OCI-LY1 (cell line): ENCODE measurements around the gene ADAD2.

Experiments used
- H2AFZ ChIP-seq: fragments of 200-600 bp; sonication (generic), shearing (Covaris generic); 2 replicates; pipeline ENCODE4 v1.6.0; 2014; ENCODE audit warnings: antibody characterized with exemption, mild to moderate bottlenecking, low read length
- H3F3A ChIP-seq: fragments of 200-600 bp; sonication (generic), shearing (Covaris generic); 2 replicates; pipeline ENCODE4 v1.6.0; 2014; ENCODE audit warnings: mild to moderate bottlenecking, antibody characterized with exemption, low read length, moderate library complexity; ENCODE audit not compliant: insufficient read depth
- H3K27ac ChIP-seq: fragments of 200-600 bp; sonication (generic); 2 replicates; pipeline ENCODE4 v1.5.1; 2014; ENCODE audit warnings: low read length, mixed run types, mild to moderate bottlenecking, low read depth; ENCODE audit not compliant: poor library complexity, severe bottlenecking
- H3K27me3 ChIP-seq: fragments of 200-600 bp; sonication (generic); 2 replicates; pipeline ENCODE4 v1.6.0; 2014; ENCODE audit warnings: antibody characterized with exemption, mild to moderate bottlenecking, low read length, moderate library complexity; ENCODE audit not compliant: insufficient read depth
- H3K36me3 ChIP-seq: fragments of 200-600 bp; sonication (generic); 2 replicates; pipeline ENCODE4 v1.6.1; 2014; ENCODE audit warnings: mild to moderate bottlenecking, antibody characterized with exemption, low read length, moderate library complexity, mixed read lengths; ENCODE audit not compliant: insufficient read depth
- H3K4me1 ChIP-seq: fragments of 200-600 bp; sonication (generic); 2 replicates; pipeline ENCODE4 v1.5.1; 2014; ENCODE audit warnings: mild to moderate bottlenecking, low read length, moderate library complexity; ENCODE audit not compliant: insufficient read depth, severe bottlenecking
- H3K4me2 ChIP-seq: fragments of 200-600 bp; sonication (generic), shearing (Covaris generic); 2 replicates; pipeline ENCODE4 v1.6.1; 2014; ENCODE audit warnings: low read length
- H3K4me3 ChIP-seq: fragments of 200-600 bp; sonication (generic); 2 replicates; pipeline ENCODE4 v1.5.1; 2014; ENCODE audit warnings: low read length, low read depth, mild to moderate bottlenecking, mixed read lengths; ENCODE audit not compliant: poor library complexity, severe bottlenecking
- H3K79me2 ChIP-seq: fragments of 200-600 bp; shearing (Covaris generic); 2 replicates; pipeline ENCODE4 v1.6.1; 2016; ENCODE audit warnings: mixed run types, low read length, mixed read lengths; ENCODE audit not compliant: insufficient read depth
- H3K9ac ChIP-seq: fragments of 200-600 bp; sonication (generic), shearing (Covaris generic); 2 replicates; pipeline ENCODE4 v1.6.1; 2014; ENCODE audit warnings: mild to moderate bottlenecking, low read length, mixed read lengths
- H3K9me2 ChIP-seq: fragments of 200-600 bp; sonication (generic), shearing (Covaris generic); 2 replicates; pipeline ENCODE4 v1.6.1; 2014; ENCODE audit warnings: low read depth, mild to moderate bottlenecking, low read length, mixed read lengths
- H3K9me3 ChIP-seq: fragments of 200-600 bp; shearing (Covaris generic); 2 replicates; pipeline ENCODE4 v1.6.1; 2014; ENCODE audit warnings: low read length, mixed read lengths
- H4K20me1 ChIP-seq: fragments of 200-600 bp; sonication (generic), shearing (Covaris generic); 2 replicates; pipeline ENCODE4 v1.6.0; 2016; ENCODE audit warnings: mild to moderate bottlenecking, low read length; ENCODE audit not compliant: insufficient read depth
- EZH2 ChIP-seq: fragments of 200-600 bp; sonication (generic), shearing (Covaris generic); IDR thresholded peaks from 2 replicates; pipeline ENCODE4 v1.8.0; 2017; ENCODE audit warnings: borderline replicate concordance, mixed run types, mild to moderate bottlenecking, antibody characterized with exemption, low read length, moderate library complexity, mixed read lengths
- TF ChIP-seq, protein P1 (sequence below): fragments of 200-600 bp; sonication (generic), shearing (Covaris generic); IDR thresholded peaks from 2 replicates; pipeline ENCODE4 v1.5.1; 2017; ENCODE audit warnings: mild to moderate bottlenecking, antibody characterized with exemption, low read length, moderate library complexity, mixed read lengths

The ADAD2 gene

DNA sequence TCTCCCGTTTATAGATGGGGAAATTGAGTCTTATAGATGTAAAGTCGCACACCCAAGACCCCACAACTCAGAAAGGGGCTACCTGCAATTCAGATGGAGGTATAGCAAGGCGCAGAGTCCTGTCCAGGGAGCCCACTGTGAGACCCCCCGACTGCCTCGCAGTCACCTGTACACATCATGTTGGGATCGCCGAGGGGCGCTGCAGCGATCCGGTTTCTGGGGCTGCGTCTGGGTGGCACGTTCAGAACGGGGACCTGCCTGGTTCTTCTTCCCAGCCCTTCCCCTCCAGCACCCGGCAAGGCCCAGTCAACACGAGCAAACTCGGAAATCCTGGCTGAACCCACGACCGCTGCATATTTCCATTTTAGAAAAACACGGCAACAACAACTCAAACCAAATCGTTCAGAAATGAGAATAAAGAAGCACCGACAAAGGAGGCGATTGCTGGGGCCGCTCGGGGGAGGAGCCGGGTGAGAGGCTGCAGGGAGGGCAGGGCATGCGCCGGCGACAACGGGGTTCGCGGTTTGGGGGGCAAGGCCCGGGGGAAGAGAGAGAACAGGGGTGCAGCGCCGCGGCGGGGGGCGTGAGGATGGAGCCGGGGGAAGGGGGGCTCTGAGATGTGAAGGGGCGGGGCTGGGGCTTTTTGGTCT lies 46.6 kb upstream of the ADAD2 start:
- Histone ChIP-seq H3K9ac (peak overlapping the region; percentile 83), H3K27me3 (no peaks in the 10 kb centered on the region), H3K9me3 (no peaks in the 10 kb centered on the region), H3K79me2 (no peaks in the 10 kb centered on the region), H3K36me3 (no peaks in the 10 kb centered on the region; the same call in 1 of the 2 replicates), H4K20me1 (no peaks in the 10 kb centered on the region), H3K9me2 (no peaks in the 10 kb centered on the region), H3K4me3 (peak overlapping the region; percentile 85), H3K27ac (peak overlapping the region; percentile 7), H3K4me2 (peak overlapping the region; percentile 93), H2AFZ (0 out of 2 replicates have a peak overlapping the region, but pooled peaks have one; percentile 40), H3F3A (no peaks in the 10 kb centered on the region), H3K4me1 (peaks cover 23% of the 10 kb centered on the region)
- TF ChIP-seq, protein P1, sequence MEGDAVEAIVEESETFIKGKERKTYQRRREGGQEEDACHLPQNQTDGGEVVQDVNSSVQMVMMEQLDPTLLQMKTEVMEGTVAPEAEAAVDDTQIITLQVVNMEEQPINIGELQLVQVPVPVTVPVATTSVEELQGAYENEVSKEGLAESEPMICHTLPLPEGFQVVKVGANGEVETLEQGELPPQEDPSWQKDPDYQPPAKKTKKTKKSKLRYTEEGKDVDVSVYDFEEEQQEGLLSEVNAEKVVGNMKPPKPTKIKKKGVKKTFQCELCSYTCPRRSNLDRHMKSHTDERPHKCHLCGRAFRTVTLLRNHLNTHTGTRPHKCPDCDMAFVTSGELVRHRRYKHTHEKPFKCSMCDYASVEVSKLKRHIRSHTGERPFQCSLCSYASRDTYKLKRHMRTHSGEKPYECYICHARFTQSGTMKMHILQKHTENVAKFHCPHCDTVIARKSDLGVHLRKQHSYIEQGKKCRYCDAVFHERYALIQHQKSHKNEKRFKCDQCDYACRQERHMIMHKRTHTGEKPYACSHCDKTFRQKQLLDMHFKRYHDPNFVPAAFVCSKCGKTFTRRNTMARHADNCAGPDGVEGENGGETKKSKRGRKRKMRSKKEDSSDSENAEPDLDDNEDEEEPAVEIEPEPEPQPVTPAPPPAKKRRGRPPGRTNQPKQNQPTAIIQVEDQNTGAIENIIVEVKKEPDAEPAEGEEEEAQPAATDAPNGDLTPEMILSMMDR, result peak; percentile 40
- TF ChIP-seq EZH2, result no peak

DNA sequence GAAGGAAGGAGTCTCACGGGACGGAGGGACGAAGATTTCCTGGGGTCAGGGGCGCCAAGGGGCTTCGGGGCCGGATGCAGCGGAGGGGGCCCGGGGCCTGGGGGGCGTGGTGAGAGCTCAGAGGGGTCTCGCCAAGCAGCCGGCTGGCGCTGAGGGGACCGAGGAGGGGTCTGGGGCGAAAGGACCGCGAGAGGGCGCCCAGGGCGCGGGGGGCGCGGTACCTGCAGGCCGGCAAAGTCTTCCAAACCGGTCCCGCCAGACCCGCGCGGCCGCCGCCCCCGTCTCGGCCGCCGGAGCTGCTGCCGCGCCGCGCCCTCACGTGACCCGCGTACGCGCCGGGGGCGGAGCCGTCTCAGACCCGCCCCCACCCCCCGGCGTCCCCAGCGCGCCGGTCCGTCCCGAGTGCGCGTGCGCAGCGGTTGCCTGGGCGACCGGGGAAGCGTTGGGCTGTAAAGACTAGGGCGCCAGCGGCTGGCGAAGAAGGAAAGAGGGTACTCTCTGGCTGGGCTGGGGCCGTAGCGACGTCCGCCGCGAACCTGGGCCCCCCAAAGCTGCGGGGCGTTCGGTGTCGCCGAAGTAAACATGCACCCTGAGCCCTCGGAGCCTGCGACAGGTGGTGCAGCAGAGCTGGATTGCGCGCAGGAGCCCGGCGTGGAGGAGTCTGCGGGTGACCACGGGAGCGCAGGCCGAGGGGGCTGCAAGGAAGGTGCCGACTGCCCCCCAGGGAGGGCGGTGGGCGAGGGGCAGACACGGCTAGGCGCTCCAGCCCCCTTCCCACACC lies 45.9 kb upstream of the ADAD2 start, which contains the start of the genes DNAAF1 and HSDL1:
Gene DNAAF1, plus strand, starts transcription at position 450 of the 781 bp plus-strand sequence. Its CDS starts 133 bp downstream, at position 583.
Gene HSDL1, minus strand, starts transcription at position 319 of the 781 bp plus-strand sequence. CDS start 13,856 bp downstream, outside the sequence.
- Histone ChIP-seq H3K9me3 (no peaks in the 10 kb centered on the region), H2AFZ (0 out of 2 replicates have a peak within 1 kb of the TSS, but pooled peaks have one; percentile 40), H3K4me1 (peaks cover 22% of the 10 kb centered on the region), H3K36me3 (no peaks in the 10 kb centered on the region; the same call in 1 of the 2 replicates), H3K4me3 (peak within 1 kb of the TSS; percentile 85), H3K79me2 (no peaks in the 10 kb centered on the region), H3F3A (no peaks in the 10 kb centered on the region), H3K4me2 (peak within 1 kb of the TSS; percentile 93), H3K27ac (peak within 1 kb of the TSS; percentile 7), H4K20me1 (no peaks in the 10 kb centered on the region), H3K9ac (peak within 1 kb of the TSS; percentile 83), H3K9me2 (no peaks in the 10 kb centered on the region), H3K27me3 (no peaks in the 10 kb centered on the region)
- no peak for TF ChIP-seq EZH2
- TF ChIP-seq, protein P1, result peak; percentile 20

DNA sequence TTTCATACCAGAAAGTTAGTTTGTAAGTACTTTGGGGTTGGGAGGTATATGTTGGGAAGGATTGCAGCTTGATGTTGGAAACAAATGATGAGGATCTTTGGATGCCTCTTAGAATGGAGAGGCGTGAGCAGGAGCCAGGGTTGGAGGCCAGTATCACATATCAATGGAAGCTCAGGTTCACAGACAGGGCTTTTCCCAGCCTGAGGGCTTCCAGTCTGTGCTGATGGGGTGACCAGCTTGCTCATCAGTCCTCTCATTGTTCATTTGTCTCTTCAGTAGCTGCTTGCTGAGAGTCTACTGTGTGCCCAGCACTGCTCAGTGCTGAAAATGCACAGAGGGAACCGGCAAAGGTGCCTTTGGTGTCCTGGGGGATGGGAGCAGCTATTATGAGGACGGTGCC lies 40.0 kb upstream of the ADAD2 start:
- H3K9ac ChIP-seq, result no peak overlapping the region
- H3K27ac ChIP-seq, result no peak overlapping the region
- H3K4me2 ChIP-seq, result no peak overlapping the region
- H4K20me1 ChIP-seq, result no peaks in the 10 kb centered on the region
- no peaks in the 10 kb centered on the region for H3K36me3 ChIP-seq
- H2AFZ ChIP-seq, result no peak overlapping the region
- H3K79me2 ChIP-seq, result no peaks in the 10 kb centered on the region
- H3K9me2 ChIP-seq, result no peaks in the 10 kb centered on the region
- no peaks in the 10 kb centered on the region; the same call in 1 of the 2 replicates for H3K27me3 ChIP-seq
- H3K9me3 ChIP-seq, result no peaks in the 10 kb centered on the region
- no peaks in the 10 kb centered on the region for H3F3A ChIP-seq
- TF ChIP-seq, protein P1, result no peak
- no peak overlapping the region for H3K4me3 ChIP-seq
- H3K4me1 ChIP-seq, result no peaks in the 10 kb centered on the region
